CD4-positive, CD25-positive, alpha-beta regulatory T cell (primary cell): ENCODE measurements around the gene CAMKMT. TPM values are rescaled to one million over a fixed set of nuclear protein-coding genes. Genes with fewer than 3 reads are reported as not detected.

Source experiments
- ATAC-seq, 2 donors: fragments of 150-1000 bp; cut with Tn5 transposase; one replicate each; pipeline ENCODE4 v1.10.0; 2021; ENCODE audit warnings: low read depth in 2 of 2, moderate number of reproducible peaks in 2 of 2, moderate library complexity in 1 of 2
- DNase-seq, 3 donors: peaks; one replicate each; pipeline versions ENCODE4 v3.0.0 to v3.0.0-alpha.2; 2012 to 2022; ENCODE audit warnings: mixed read lengths in 1 of 3
- H3K27ac ChIP-seq: one replicate; pipeline ENCODE4 v1.7.0; 2013; ENCODE audit warnings: mild to moderate bottlenecking, low read length; ENCODE audit not compliant: insufficient read depth, poor library complexity, severe bottlenecking
- H3K27me3 ChIP-seq: one replicate; pipeline ENCODE4 v1.7.0; 2013; ENCODE audit warnings: low read length; ENCODE audit not compliant: control insufficient read depth, insufficient read depth
- H3K36me3 ChIP-seq: one replicate; pipeline ENCODE4 v1.7.0; 2013; ENCODE audit warnings: mild to moderate bottlenecking, low read length, moderate library complexity; ENCODE audit not compliant: control insufficient read depth, insufficient read depth
- H3K4me1 ChIP-seq: 2 replicates; pipeline ENCODE4 v1.7.0; 2013; ENCODE audit warnings: mild to moderate bottlenecking, low read length; ENCODE audit not compliant: insufficient read depth, control insufficient read depth, poor library complexity, severe bottlenecking
- H3K4me3 ChIP-seq: one replicate; pipeline ENCODE4 v1.7.0; 2013; ENCODE audit warnings: low read depth, mild to moderate bottlenecking, low read length, moderate library complexity
- H3K9me3 ChIP-seq, 2 experiments: 1 replicate in 1 of 2; 2 replicates in 1 of 2; pipeline ENCODE4 v1.7.0; 2013; ENCODE audit warnings: low read length in 2 of 2, mild to moderate bottlenecking in 1 of 2, moderate library complexity in 1 of 2; ENCODE audit not compliant: control insufficient read depth in 2 of 2
- H3K27ac Mint-ChIP-seq, 3 donors: one replicate each; pipeline ENCODE4 v1.8.0; 2020 to 2022; ENCODE audit warnings: mild to moderate bottlenecking in 3 of 3, mixed read lengths in 3 of 3, moderate library complexity in 2 of 3
- H3K27me3 Mint-ChIP-seq: one replicate; pipeline ENCODE4 v1.8.0; 2022; ENCODE audit warnings: mild to moderate bottlenecking, mixed read lengths
- H3K36me3 Mint-ChIP-seq: one replicate; pipeline ENCODE4 v1.8.0; 2020; ENCODE audit warnings: mixed read lengths
- H3K4me1 Mint-ChIP-seq, 4 donors: one replicate each; pipeline ENCODE4 v1.8.0; 2020 to 2022; ENCODE audit warnings: mixed read lengths in 4 of 4, mild to moderate bottlenecking in 1 of 4
- H3K4me3 Mint-ChIP-seq, 4 donors: one replicate each; pipeline ENCODE4 v1.8.0; 2020 to 2022; ENCODE audit warnings: mild to moderate bottlenecking in 4 of 4, mixed read lengths in 4 of 4, moderate library complexity in 3 of 4
- H3K9me3 Mint-ChIP-seq, 7 donors: one replicate each; pipeline ENCODE4 v1.8.0; 2020 to 2022; ENCODE audit warnings: mixed read lengths in 7 of 7, mild to moderate bottlenecking in 3 of 7, moderate library complexity in 2 of 7
- polyA plus RNA-seq, 4 donors: library from polyadenylated mRNA; unstranded; fragments of 300-500 nt; fragmentation: Illumina TruSeq; gene quantifications; one replicate each; pipeline ENCODE4 v1.2.3, GENCODE V29; 2021
- total RNA-seq: library from RNA; stranded (reverse); gene quantifications from one replicate; pipeline ENCODE4 v1.2.3, GENCODE V29; 2022

Gene CAMKMT
- total and polyA plus RNA-seq, 5 donors from 2014 or later = 17.6 to 27.6 (median 19.5) TPM

DNA sequence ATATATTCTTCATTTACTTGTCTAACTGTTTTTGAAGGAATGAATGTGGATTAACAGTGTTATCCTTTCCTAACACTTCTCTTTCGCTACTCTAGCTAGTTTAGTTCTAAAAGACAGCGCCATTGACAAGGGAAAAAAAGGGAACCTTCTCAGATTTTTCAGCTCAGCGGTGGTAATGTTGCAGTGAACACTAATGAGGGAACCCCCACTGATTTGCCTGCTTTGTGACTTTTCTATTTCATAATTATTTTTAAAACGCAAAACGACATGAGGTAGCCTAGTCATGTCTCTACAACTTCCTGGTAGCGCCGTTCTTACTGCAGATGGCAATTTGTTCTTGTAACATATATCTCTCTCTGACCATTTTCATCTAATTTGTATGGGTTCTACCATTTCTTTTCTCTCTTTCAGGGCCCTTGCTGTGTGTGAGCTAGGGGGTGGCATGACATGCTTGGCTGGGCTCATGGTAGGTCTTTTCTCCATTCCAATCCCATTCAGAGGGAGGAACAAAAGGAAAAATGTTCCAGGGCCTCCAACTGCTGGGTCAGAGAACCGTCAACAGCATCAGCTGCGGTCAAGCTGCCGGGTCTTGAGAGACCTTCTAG is 344.2 kb downstream of the CAMKMT start:
- Mint-ChIP-seq H3K27me3 (no peaks in the 10 kb centered on the region), H3K4me1 (peaks cover 6 to 15% (median 9%) of the 10 kb centered on the region in 4 donors), H3K9me3 (no peaks in the 10 kb centered on the region), H3K36me3 (peaks cover 15% of the 10 kb centered on the region), H3K27ac (no peak overlapping the region), H3K4me3 (peak overlapping the region in 1 of 4 donors; percentile 73)
- no peak for DNase-seq
- Histone ChIP-seq H3K4me3 (no peak overlapping the region), H3K27me3 (no peaks in the 10 kb centered on the region), H3K36me3 (no peaks in the 10 kb centered on the region), H3K9me3 (no peaks in the 10 kb centered on the region), H3K27ac (no peak overlapping the region), H3K4me1 (peaks cover 4% of the 10 kb centered on the region)
- ATAC-seq = no peak

DNA sequence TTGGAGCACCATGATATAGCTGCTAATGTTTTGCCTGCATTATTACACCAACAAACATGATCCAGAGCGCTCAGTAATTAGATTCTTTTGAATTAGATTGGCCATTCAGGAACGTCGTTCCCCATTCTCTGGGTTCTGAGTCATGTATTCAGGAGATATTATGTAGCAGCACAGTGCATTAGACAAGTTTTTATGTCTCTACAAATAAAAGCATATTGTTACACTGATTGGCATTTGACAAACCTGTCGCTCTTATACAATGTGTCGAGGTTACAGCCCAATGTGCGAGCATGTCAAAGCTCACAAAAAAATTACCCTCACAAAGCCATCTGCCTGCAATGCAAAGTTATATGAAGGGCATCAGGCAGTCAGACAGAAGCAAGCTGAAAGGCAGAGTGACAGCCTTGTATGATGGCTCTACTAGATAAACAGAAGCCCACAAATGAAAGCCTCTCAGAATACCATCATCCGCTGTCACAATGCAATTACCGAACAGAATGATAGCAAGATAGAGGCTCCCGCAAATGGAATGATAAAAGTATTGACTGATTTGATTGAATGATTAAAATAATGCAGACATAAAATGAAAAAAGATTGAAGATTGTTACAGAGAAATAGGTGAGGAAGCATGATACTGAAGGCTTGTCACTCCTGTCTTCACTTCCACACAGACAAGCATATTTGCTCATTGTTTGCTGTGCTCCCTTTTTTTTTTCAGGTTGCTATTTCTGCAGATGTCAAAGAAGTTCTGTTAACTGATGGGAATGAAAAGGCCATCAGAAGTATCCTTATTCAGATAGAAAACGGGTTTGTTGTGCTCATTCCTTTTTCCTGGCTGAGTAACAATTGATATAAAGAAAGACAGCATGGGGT is 345.2 kb downstream of the CAMKMT start:
- ATAC-seq = no peak
- H3K36me3 Mint-ChIP-seq = peaks cover 15% of the 10 kb centered on the region

DNA sequence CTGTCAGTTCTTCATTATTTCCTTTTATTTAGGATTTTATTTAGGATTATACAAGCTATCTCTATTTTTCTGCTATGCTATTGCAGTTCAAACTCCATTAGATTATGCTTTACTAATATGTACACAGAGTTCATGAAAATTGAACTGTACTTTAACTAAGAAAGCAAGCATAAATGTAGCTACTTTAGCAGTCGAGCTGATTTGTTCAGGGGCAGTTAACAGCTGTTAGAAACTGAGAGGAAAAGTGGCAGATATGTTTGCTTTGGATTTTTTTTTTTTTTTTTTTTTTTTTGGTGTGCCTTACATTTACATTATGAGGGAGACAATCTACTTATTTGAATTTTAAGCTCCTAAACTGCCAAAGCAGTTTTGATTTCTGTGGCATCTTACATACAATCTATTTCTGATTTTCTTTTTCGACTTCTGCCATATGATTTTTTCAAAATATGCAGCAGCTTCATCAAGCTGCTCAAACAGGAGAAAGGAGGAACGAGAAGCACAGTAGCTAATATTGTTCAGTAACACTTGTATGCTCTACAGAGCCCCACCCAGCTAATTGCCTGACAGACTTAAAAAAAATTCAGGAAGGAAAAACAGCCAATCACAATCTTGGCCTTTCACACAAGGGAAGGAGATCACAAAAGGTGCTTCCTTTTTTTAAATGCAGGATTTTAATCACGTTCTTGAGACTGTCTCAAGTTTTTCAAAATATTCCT is 346.4 kb downstream of the CAMKMT start:
- Mint-ChIP-seq H3K4me1 (peaks cover 14 to 22% (median 15%) of the 10 kb centered on the region in 4 donors), H3K36me3 (peaks cover 15% of the 10 kb centered on the region), H3K9me3 (no peaks in the 10 kb centered on the region), H3K27me3 (no peaks in the 10 kb centered on the region), H3K4me3 (peak overlapping the region in 1 of 4 donors; percentile 22), H3K27ac (peak overlapping the region in 2 of 3 donors; percentile 12 to 50)
- peak in 1 of 3 donors; percentile 19 for DNase-seq
- no peaks in the 10 kb centered on the region for H3K36me3 ChIP-seq
- peaks cover 12% of the 10 kb centered on the region for H3K4me1 ChIP-seq
- H3K4me3 ChIP-seq = no peak overlapping the region
- H3K27me3 ChIP-seq = no peaks in the 10 kb centered on the region
- no peak overlapping the region for H3K27ac ChIP-seq
- H3K9me3 ChIP-seq = no peaks in the 10 kb centered on the region
- ATAC-seq = no peak

More for the DNA sequence above, 345.2 kb downstream of the CAMKMT start:
- no peak overlapping the region for H3K4me3 ChIP-seq
- H3K9me3 ChIP-seq = no peaks in the 10 kb centered on the region
- H3K9me3 Mint-ChIP-seq = no peaks in the 10 kb centered on the region
- no peak overlapping the region for H3K4me3 Mint-ChIP-seq
- H3K4me1 ChIP-seq = peaks cover 4% of the 10 kb centered on the region
- H3K27ac Mint-ChIP-seq = no peak overlapping the region
- no peaks in the 10 kb centered on the region for H3K36me3 ChIP-seq
- no peak for DNase-seq
- H3K27ac ChIP-seq = no peak overlapping the region
- H3K27me3 Mint-ChIP-seq = no peaks in the 10 kb centered on the region
- no peaks in the 10 kb centered on the region for H3K27me3 ChIP-seq
- H3K4me1 Mint-ChIP-seq = peaks cover 8 to 16% (median 10%) of the 10 kb centered on the region in 4 donors

DNA sequence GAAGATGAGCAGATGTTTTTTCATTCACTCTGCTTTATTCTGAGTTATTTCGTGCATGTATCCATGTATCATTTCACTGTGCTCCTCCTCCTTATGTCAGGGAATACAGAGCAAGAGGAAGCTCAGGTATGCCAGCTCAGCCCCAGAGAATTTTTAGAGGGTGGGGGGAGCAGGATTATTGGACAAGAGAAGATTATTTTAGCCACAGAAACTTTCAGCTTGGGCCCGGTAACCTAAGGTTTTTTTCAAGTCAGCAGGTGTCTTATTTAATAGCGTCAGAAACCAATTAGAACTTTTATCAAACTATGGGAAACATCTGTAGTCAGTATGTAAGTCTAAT is 346.9 kb downstream of the CAMKMT start:
- no peak for DNase-seq
- peaks cover 17% of the 10 kb centered on the region for H3K4me1 ChIP-seq
- H3K27me3 Mint-ChIP-seq = no peaks in the 10 kb centered on the region
- H3K9me3 ChIP-seq = no peaks in the 10 kb centered on the region
- peaks cover 16% of the 10 kb centered on the region for H3K36me3 Mint-ChIP-seq
- H3K9me3 Mint-ChIP-seq = no peaks in the 10 kb centered on the region
- no peaks in the 10 kb centered on the region for H3K27me3 ChIP-seq
- H3K4me3 ChIP-seq = no peak overlapping the region
- H3K4me3 Mint-ChIP-seq = no peak overlapping the region
- no peak overlapping the region for H3K27ac ChIP-seq
- ATAC-seq = no peak
- peaks cover 16 to 27% (median 20%) of the 10 kb centered on the region in 4 donors for H3K4me1 Mint-ChIP-seq
- no peaks in the 10 kb centered on the region for H3K36me3 ChIP-seq
- peak overlapping the region in 2 of 3 donors; percentile 12 to 50 for H3K27ac Mint-ChIP-seq

DNA sequence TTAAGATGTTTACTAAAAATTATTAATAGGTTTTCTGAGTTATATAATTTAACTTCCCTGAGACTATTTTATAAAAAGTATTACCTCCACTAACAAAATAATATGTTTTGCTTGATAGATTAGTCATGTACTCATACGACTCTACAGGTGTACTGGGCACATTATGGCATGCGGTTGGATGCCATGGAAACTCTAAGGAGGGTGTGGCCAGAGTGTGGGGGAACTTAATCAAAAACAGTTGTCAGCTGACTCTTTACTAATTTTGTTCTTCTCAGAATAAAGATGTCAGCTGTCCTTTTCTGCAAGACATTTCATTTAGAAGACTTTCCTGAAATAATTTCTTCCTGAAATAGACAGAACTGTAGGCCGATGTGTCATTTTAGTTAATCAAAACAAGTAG is 351.4 kb downstream of the CAMKMT start:
- ATAC-seq (peak; percentile 92 to 97), DNase-seq (peak; percentile 24 to 63 (median 43))
- Mint-ChIP-seq H3K4me1 (peaks cover 14 to 27% (median 25%) of the 10 kb centered on the region in 4 donors), H3K9me3 (peaks cover 0 to 2% (median 0%) of the 10 kb centered on the region in 7 donors), H3K36me3 (peaks cover 10% of the 10 kb centered on the region), H3K27me3 (no peaks in the 10 kb centered on the region), H3K27ac (peak overlapping the region in 2 of 3 donors; percentile 54 to 70), H3K4me3 (peak overlapping the region in 2 of 4 donors; percentile 7 to 32)
- Histone ChIP-seq H3K4me3 (peak overlapping the region; percentile 22), H3K27me3 (no peaks in the 10 kb centered on the region), H3K9me3 (no peaks in the 10 kb centered on the region), H3K27ac (peak overlapping the region; percentile 31), H3K4me1 (peaks cover 19% of the 10 kb centered on the region), H3K36me3 (no peaks in the 10 kb centered on the region)

DNA sequence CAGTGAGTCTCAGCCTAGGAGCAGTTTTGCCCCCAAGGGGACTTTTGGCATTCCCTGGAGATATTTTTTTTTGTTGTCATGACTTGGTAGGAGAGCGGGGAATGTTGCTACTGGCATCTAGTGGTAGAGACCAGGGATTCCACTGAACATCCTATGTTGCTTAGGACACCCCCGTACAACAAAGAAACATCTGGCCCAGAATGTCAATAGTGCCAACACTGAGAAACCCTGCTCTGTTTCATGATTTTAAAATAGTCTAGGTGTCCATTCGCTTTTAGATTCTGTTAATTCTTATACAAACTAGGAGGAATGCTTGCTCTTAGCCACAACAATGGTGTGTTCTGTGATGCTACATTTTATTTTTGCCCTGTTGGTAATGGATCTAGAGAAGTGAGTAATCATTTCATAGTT is 353.9 kb downstream of the CAMKMT start:
- H3K27ac ChIP-seq = no peak overlapping the region
- H3K36me3 ChIP-seq = no peaks in the 10 kb centered on the region
- no peak for DNase-seq
- peaks cover 0 to 2% (median 0%) of the 10 kb centered on the region in 7 donors for H3K9me3 Mint-ChIP-seq
- no peaks in the 10 kb centered on the region for H3K9me3 ChIP-seq
- H3K4me3 Mint-ChIP-seq = no peak overlapping the region
- peaks cover 11 to 22% (median 20%) of the 10 kb centered on the region in 4 donors for H3K4me1 Mint-ChIP-seq
- peaks cover 15% of the 10 kb centered on the region for H3K4me1 ChIP-seq
- no peaks in the 10 kb centered on the region for H3K27me3 ChIP-seq
- no peak overlapping the region for H3K27ac Mint-ChIP-seq
- H3K27me3 Mint-ChIP-seq = no peaks in the 10 kb centered on the region
- H3K4me3 ChIP-seq = no peak overlapping the region
- ATAC-seq = no peak
- H3K36me3 Mint-ChIP-seq = peaks cover 14% of the 10 kb centered on the region

DNA sequence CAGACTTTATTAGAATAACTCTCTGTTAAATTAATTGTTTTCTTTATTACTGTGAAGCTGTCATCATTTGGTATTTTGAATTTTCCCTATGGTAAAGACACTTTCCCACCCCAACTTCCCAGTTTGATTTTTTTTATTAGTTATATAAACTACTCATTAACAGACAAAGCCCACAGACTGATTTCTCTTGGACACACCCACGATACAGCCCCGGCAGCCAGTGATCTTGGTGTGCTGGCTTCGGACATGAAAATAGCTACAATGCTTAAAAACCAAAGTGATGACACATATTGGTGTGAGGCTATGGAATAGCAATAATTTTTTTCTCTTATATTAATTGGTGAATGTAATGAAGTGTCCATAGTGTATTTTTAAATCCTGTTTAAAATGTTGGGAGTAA is 354.4 kb downstream of the CAMKMT start:
- no peak overlapping the region for H3K27ac ChIP-seq
- H3K36me3 ChIP-seq = no peaks in the 10 kb centered on the region
- H3K27me3 ChIP-seq = no peaks in the 10 kb centered on the region
- no peak for ATAC-seq
- H3K9me3 ChIP-seq = no peaks in the 10 kb centered on the region
- H3K4me1 ChIP-seq = peaks cover 15% of the 10 kb centered on the region
- Mint-ChIP-seq H3K9me3 (peaks cover 0 to 2% (median 0%) of the 10 kb centered on the region in 7 donors), H3K4me1 (peaks cover 11 to 21% (median 20%) of the 10 kb centered on the region in 4 donors), H3K27ac (no peak overlapping the region), H3K36me3 (peaks cover 14% of the 10 kb centered on the region), H3K4me3 (no peak overlapping the region), H3K27me3 (no peaks in the 10 kb centered on the region)
- H3K4me3 ChIP-seq = no peak overlapping the region
- no peak for DNase-seq
